ENCODE data around the gene METTL16. TPM values are rescaled to one million over a fixed set of nuclear protein-coding genes. Genes with fewer than 3 reads are reported as not detected.

METTL16 gene
- total RNA-seq, 1 experiment from 2014 or later, result 22.4 TPM

- DNase-seq (ENCODE audit: low read depth), result no peak
These were observed 116.2 kb downstream of the METTL16 start for GRCh38 chr17:2395258-2396181.

GRCh38 chr17:2394775-2395201 is 116.9 kb downstream of the METTL16 start:
- no peak for DNase-seq (ENCODE audit: low read depth)

- no peak for DNase-seq (ENCODE audit: low read depth)
These were observed 117.5 kb downstream of the METTL16 start for GRCh38 chr17:2393954-2394749.

- peak; percentile 80 for DNase-seq (ENCODE audit: low read depth)
These were observed 118.3 kb downstream of the METTL16 start for GRCh38 chr17:2393174-2393953.

GRCh38 chr17:2392252-2393173 is 119.2 kb downstream of the METTL16 start:
- DNase-seq (ENCODE audit: low read depth), result peak; percentile 92

GRCh38 chr17:2391597-2392251 is 120.0 kb downstream of the METTL16 start:
- no peak for DNase-seq (ENCODE audit: low read depth)

GRCh38 chr17:2390199-2390836 is 121.4 kb downstream of the METTL16 start:
- DNase-seq (ENCODE audit: low read depth), result no peak

GRCh38 chr17:2388683-2389055 is 123.0 kb downstream of the METTL16 start:
- no peak for DNase-seq (ENCODE audit: low read depth)

GRCh38 chr17:2388020-2388682 is 123.5 kb downstream of the METTL16 start:
- no peak for DNase-seq (ENCODE audit: low read depth)

- no peak for DNase-seq (ENCODE audit: low read depth)
These were observed 124.3 kb downstream of the METTL16 start for GRCh38 chr17:2387086-2388019.

GRCh38 chr17:2386400-2387085 is 125.1 kb downstream of the METTL16 start:
- no peak for DNase-seq (ENCODE audit: low read depth)

GRCh38 chr17:2385240-2386210 is 126.2 kb downstream of the METTL16 start:
- DNase-seq (ENCODE audit: low read depth), result no peak

GRCh38 chr17:2384439-2385127 is 127.1 kb downstream of the METTL16 start:
- no peak for DNase-seq (ENCODE audit: low read depth)

- no peak for DNase-seq (ENCODE audit: low read depth)
These were observed 128.0 kb downstream of the METTL16 start for GRCh38 chr17:2383628-2384167.

All from LHCN-M2 (cell line).